Measurements from ENCODE around the gene FLAD1. TPM values are rescaled to one million over a fixed set of nuclear protein-coding genes. Genes with fewer than 3 reads are reported as not detected.

The FLAD1 gene
- total RNA-seq, 1 experiment from 2014 or later: 72.8 TPM

GRCh38 chr1:155022927-155023236 is 39.7 kb downstream of the FLAD1 start:
- Histone ChIP-seq H3K4me1 (ENCODE audit: control insufficient read depth, insufficient read depth, low read length) (peaks cover 7% of the 10 kb centered on the region), H3K27ac (ENCODE audit: low read length) (no peak overlapping the region), H3K36me3 (ENCODE audit: control insufficient read depth, insufficient read depth, low read length) (no peaks in the 10 kb centered on the region), H3K4me3 (ENCODE audit: low read depth in 2 of 2, low read length in 2 of 2) (no peak overlapping the region), H3K9me3 (ENCODE audit: control insufficient read depth, insufficient read depth, low read depth, low read length) (no peaks in the 10 kb centered on the region), H3K27me3 (ENCODE audit: control insufficient read depth, insufficient read depth, low read length) (no peaks in the 10 kb centered on the region)
- intact Hi-C loops (cut with micrococcal nuclease; ENCODE audit: unreplicated experiment): no loop called here
- POLR2A ChIA-PET: no interaction called here
- BruUV-seq (replicated peaks): no TSS peak
- ATAC-seq (no peak), DNase-seq (ENCODE audit: low read depth, low spot score) (no peak)
- in situ Hi-C loops (cut with HindIII; ENCODE audit: low pct_unique_long_range_greater_than_20kb, low sequenced_read_pairs): no loop called here
- TF ChIP-seq CTCF (IDR thresholded peaks at IDR 0.05): no peak
- TF ChIP-seq POLR2AphosphoS5 (IDR thresholded peaks at IDR 0.05; ENCODE audit: low read depth, low read length): no peak
- TF ChIP-seq SIN3A (IDR thresholded peaks at IDR 0.05; ENCODE audit: borderline replicate concordance, insufficient read depth, low read depth, low read length): no peak
- TF ChIP-seq TCF7L2 (IDR thresholded peaks at IDR 0.05; ENCODE audit: low read depth, low read length): no peak
- TF ChIP-seq REST (IDR thresholded peaks at IDR 0.05; ENCODE audit: insufficient read depth in 1 of 2, low read depth in 2 of 2, low read length in 1 of 2): no peak
- CTCF ChIA-PET: no interaction called here

- H3K4me1 ChIP-seq (ENCODE audit: control insufficient read depth, insufficient read depth, low read length): peaks cover 2% of the 10 kb centered on the region; the same call in 1 of the 2 replicates
Observed at GRCh38 chr1:155023627-155024026, 40.5 kb downstream of the FLAD1 start.

More at GRCh38 chr1:155023627-155024026, 40.5 kb downstream of the FLAD1 start:
- TF ChIP-seq POLR2AphosphoS5 (IDR thresholded peaks at IDR 0.05; ENCODE audit: low read depth, low read length) (no peak), REST (IDR thresholded peaks at IDR 0.05; ENCODE audit: insufficient read depth in 1 of 2, low read depth in 2 of 2, low read length in 1 of 2) (no peak), CTCF (IDR thresholded peaks at IDR 0.05) (no peak), TCF7L2 (IDR thresholded peaks at IDR 0.05; ENCODE audit: low read depth, low read length) (no peak), SIN3A (IDR thresholded peaks at IDR 0.05; ENCODE audit: borderline replicate concordance, insufficient read depth, low read depth, low read length) (no peak)
- ChIA-PET CTCF (no interaction called here), POLR2A (no interaction called here)
- H3K27ac ChIP-seq (ENCODE audit: low read length): no peak overlapping the region
- H3K4me3 ChIP-seq (ENCODE audit: low read depth in 2 of 2, low read length in 2 of 2): no peak overlapping the region
- H3K36me3 ChIP-seq (ENCODE audit: control insufficient read depth, insufficient read depth, low read length): no peaks in the 10 kb centered on the region
- BruUV-seq (replicated peaks): no TSS peak
- H3K9me3 ChIP-seq (ENCODE audit: control insufficient read depth, insufficient read depth, low read depth, low read length): no peaks in the 10 kb centered on the region
- in situ Hi-C loops (cut with HindIII; ENCODE audit: low pct_unique_long_range_greater_than_20kb, low sequenced_read_pairs): no loop called here
- intact Hi-C loops (cut with micrococcal nuclease; ENCODE audit: unreplicated experiment): no loop called here
- DNase-seq (ENCODE audit: low read depth, low spot score) (no peak), ATAC-seq (no peak)
- H3K27me3 ChIP-seq (ENCODE audit: control insufficient read depth, insufficient read depth, low read length): no peaks in the 10 kb centered on the region

Measured in Panc1 (cell line).